ENCODE results near the gene ZNG1A. TPM values are rescaled to one million over a fixed set of nuclear protein-coding genes. Genes with fewer than 3 reads are reported as not detected.
"Not testable (repeated sequence)": the region's sequence is repeated elsewhere in the genome, so short reads cannot be mapped to it uniquely, and the experiment has no call there.

ZNG1A gene
- total and polyA plus RNA-seq, 2 experiments from 2014 or later, result 37.1 to 87.9 TPM

DNA sequence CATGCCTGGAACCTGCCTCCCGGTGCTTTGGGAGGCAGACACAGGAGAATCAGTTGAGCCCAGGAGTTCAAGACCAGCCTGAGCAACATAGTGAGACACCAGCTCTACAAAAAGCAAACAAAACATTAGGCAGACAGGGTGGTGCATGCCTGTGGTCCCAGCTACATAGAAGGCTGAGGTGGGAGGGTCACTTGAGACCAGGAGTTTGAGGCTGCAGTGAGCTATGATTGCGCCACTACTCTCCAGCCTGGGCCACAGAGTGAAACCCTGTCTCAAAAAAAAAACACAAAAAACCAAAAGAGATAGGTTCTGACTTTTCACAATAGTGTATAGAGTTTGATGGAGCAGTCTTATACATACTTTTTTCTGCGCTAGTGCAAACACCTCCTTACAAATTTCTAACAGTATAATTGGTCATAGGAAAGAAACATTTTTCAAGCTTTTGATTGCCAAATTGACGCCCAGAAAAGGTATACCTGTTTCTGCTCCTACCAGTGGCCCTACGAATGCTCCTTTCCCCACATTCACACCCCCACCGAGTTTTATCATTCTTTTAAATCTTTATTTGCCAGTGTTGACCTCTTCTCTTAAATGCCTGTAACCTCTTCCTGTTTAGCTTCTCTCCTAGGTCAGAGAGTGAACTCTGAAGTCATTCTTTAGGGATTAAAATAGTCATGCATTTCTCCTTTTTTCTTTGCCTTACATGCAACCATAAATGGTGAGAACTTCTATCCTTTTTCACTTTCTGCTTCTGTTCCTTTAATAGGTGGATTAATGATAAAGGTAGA, 43.3 kb upstream of the ZNG1A start:
- H3K4me3 ChIP-seq, result no peak overlapping the region
- TF ChIP-seq, protein P1, sequence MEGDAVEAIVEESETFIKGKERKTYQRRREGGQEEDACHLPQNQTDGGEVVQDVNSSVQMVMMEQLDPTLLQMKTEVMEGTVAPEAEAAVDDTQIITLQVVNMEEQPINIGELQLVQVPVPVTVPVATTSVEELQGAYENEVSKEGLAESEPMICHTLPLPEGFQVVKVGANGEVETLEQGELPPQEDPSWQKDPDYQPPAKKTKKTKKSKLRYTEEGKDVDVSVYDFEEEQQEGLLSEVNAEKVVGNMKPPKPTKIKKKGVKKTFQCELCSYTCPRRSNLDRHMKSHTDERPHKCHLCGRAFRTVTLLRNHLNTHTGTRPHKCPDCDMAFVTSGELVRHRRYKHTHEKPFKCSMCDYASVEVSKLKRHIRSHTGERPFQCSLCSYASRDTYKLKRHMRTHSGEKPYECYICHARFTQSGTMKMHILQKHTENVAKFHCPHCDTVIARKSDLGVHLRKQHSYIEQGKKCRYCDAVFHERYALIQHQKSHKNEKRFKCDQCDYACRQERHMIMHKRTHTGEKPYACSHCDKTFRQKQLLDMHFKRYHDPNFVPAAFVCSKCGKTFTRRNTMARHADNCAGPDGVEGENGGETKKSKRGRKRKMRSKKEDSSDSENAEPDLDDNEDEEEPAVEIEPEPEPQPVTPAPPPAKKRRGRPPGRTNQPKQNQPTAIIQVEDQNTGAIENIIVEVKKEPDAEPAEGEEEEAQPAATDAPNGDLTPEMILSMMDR (IDR thresholded peaks at IDR 0.05; ENCODE audit: low read depth, low read length), result no peak
- H3K27me3 ChIP-seq, result peaks cover 12% of the 10 kb centered on the region
- no peaks in the 10 kb centered on the region for H3K36me3 ChIP-seq
- H3K4me1 ChIP-seq (ENCODE audit: low read depth), result no peaks in the 10 kb centered on the region
- DNase-seq (ENCODE audit: low read depth in 1 of 2, low spot score in 1 of 2), result no peak
- no peaks in the 10 kb centered on the region for H3K9me3 ChIP-seq (ENCODE audit: low read depth)
- H3K27ac ChIP-seq, result no peak overlapping the region

DNA sequence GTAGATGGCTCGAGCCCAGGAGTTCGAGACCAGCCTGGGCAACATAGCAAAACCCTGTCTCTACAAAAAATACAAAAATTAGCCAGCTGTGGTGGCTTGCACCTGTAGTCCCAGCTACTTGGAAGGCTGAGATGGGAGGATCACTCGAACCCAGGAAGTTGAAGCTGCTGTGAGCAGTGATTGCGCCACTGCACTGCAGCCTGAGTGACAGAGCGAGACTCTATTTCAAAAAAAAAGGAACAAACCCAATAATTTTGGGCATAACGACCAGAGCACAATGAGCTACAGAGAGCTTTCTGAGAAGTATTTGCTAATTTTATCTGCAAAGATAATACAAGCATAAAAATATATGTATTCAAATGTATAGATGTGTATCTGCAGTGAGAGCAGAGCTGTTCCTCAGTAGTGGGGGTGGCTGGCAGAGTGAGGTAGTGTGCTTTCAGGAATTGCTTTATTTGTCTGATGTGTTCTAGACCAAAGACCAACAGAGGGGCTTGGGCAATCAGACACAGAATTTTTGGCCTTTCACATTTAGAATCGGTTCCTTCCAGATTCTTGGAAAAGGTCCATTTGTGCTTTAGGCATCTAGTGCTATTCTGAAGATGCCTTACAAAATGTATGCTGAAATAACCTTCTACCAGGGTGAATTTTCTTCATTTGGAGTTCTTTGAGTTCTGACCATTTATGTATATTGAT, 41.0 kb upstream of the ZNG1A start:
- no peak overlapping the region for H3K4me3 ChIP-seq
- H3K4me1 ChIP-seq (ENCODE audit: low read depth), result no peaks in the 10 kb centered on the region
- peaks cover 36% of the 10 kb centered on the region for H3K27me3 ChIP-seq
- H3K36me3 ChIP-seq, result no peaks in the 10 kb centered on the region
- DNase-seq (ENCODE audit: low read depth in 1 of 2, low spot score in 1 of 2), result no peak
- TF ChIP-seq, protein P1 (IDR thresholded peaks at IDR 0.05; ENCODE audit: low read depth, low read length), result no peak
- no peak overlapping the region for H3K27ac ChIP-seq
- H3K9me3 ChIP-seq (ENCODE audit: low read depth), result no peaks in the 10 kb centered on the region

DNA sequence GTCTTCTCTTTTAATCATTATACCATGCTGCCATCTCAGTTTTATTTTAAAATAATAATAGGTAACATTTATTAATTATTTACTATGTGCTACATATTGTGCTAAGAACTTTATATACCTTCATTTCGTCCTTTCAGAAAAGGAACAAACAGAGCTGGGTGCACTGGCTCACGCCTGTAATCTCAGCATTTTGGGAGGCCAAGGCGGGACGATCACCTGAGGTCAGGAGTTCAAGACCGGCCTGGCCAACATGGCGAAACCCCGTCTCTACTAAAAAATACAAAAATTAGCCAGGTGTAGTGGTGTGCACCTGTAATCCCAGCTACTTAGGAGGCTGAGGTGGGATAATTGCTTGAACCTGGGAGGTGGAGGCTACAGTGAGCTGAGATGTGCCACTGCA, 40.2 kb upstream of the ZNG1A start:
- not testable (repeated sequence) for H3K4me3 ChIP-seq; H3K4me1 ChIP-seq (ENCODE audit: low read depth); H3K27ac ChIP-seq; DNase-seq (ENCODE audit: low read depth in 1 of 2, low spot score in 1 of 2); H3K9me3 ChIP-seq (ENCODE audit: low read depth); H3K36me3 ChIP-seq
- H3K27me3 ChIP-seq, result peaks cover 43% of the 10 kb centered on the region

DNA sequence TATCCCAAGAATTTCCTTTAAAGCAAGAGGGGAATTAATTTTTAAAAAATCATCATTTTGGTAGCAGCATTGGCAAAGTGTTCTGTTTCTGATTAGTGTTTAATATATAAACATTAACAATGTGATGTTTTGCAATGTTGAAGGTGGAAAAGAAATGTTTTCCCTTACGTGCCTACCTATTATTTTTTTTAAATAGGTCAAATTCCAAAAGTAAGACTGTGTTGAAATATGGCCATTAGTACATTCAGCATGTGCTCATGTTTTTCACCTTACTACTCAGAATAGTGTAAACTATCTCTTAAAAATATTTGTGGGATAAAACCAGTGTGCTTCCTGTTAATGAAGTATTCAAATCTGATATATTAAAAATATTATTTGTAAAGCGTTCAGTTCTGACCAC, 39.1 kb upstream of the ZNG1A start:
- Histone ChIP-seq H3K4me3 (no peak overlapping the region), H3K4me1 (ENCODE audit: low read depth) (no peaks in the 10 kb centered on the region), H3K9me3 (ENCODE audit: low read depth) (no peaks in the 10 kb centered on the region), H3K36me3 (no peaks in the 10 kb centered on the region), H3K27ac (no peak overlapping the region), H3K27me3 (peaks cover 54% of the 10 kb centered on the region)
- DNase-seq (ENCODE audit: low read depth in 1 of 2, low spot score in 1 of 2), result no peak
- TF ChIP-seq, protein P1 (IDR thresholded peaks at IDR 0.05; ENCODE audit: low read depth, low read length), result no peak

DNA sequence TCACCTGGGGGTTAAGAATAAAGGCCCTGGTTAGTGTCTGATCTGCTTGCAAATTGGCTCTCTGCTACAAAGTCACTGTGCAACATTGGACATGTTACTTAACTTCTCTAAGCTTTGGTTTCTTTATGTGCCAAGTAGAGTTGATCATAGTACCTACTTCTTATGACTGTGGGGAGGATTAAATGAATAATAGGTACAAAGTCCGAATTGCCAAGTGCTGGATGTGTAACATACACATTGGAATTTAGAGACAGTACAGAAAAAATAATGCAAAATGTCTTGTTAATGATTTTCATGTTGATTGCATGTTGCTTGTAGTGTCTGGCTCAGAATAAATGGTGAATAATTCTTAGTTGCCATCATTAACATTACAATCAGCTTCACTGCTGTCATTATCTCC, 38.0 kb upstream of the ZNG1A start:
- no peaks in the 10 kb centered on the region for H3K9me3 ChIP-seq (ENCODE audit: low read depth)
- H3K27ac ChIP-seq, result no peak overlapping the region
- peaks cover 61% of the 10 kb centered on the region for H3K27me3 ChIP-seq
- no peaks in the 10 kb centered on the region for H3K4me1 ChIP-seq (ENCODE audit: low read depth)
- DNase-seq (ENCODE audit: low read depth in 1 of 2, low spot score in 1 of 2), result no peak
- no peaks in the 10 kb centered on the region for H3K36me3 ChIP-seq
- TF ChIP-seq, protein P1 (IDR thresholded peaks at IDR 0.05; ENCODE audit: low read depth, low read length), result no peak
- H3K4me3 ChIP-seq, result no peak overlapping the region

DNA sequence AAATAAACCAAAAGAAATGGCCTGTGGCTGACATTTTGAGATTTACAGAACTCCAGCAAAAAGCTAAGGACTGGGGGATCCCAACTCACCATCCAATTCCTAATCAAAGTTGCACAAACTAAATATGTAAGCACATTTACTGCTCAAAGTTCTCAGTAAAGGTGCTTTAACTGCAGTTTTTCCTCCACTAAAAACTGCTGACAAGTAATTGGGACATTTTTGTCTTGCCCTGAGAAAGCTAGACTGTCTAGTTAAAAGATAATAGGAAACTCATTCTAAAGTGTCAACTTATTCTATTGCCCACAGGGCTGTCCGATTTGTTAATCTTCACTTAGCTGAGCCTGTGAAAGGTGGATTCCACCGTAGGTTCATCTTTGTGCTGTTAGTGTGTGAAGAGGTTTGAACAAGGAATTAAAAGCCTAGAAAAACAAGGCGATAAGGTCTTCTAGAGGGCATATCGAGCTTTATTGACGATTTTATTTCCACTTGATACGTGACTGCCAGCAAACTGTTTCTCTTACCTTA, 36.8 kb upstream of the ZNG1A start:
- no peak overlapping the region for H3K27ac ChIP-seq
- H3K4me1 ChIP-seq (ENCODE audit: low read depth), result no peaks in the 10 kb centered on the region
- TF ChIP-seq, protein P1 (IDR thresholded peaks at IDR 0.05; ENCODE audit: low read depth, low read length), result no peak
- no peaks in the 10 kb centered on the region for H3K9me3 ChIP-seq (ENCODE audit: low read depth)
- no peaks in the 10 kb centered on the region for H3K36me3 ChIP-seq
- peaks cover 61% of the 10 kb centered on the region for H3K27me3 ChIP-seq
- no peak for DNase-seq (ENCODE audit: low read depth in 1 of 2, low spot score in 1 of 2)
- H3K4me3 ChIP-seq, result peak overlapping the region; percentile 73

All from cardiac muscle cell (in vitro differentiated cells and primary cell).